K562 (cell line): Measurements from ENCODE around the gene ETV3L. TPM values are rescaled to one million over a fixed set of nuclear protein-coding genes. Genes with fewer than 3 reads are reported as not detected.

ENCODE experiments used
- DNMT1 ChIP-seq: fragments of 450-650 bp; IDR thresholded peaks from 2 replicates; pipeline ENCODE4 v1.6.1; 2016; ENCODE audit warnings: antibody characterized with exemption, mild to moderate bottlenecking
- FOXK2 ChIP-seq, 2 experiments: fragments of 450-650 bp; IDR thresholded peaks in 1 of 2; conservative IDR thresholded peaks in 1 of 2; 2 replicates each; pipeline ENCODE4 v1.6.1; 2016; ENCODE audit warnings: low read depth in 2 of 2, mild to moderate bottlenecking in 1 of 2
- PATZ1 ChIP-seq: fragments of 250-450 bp; sonication (Bioruptor Pico); IDR thresholded peaks from 2 replicates; pipeline ENCODE4 v1.5.0; 2020; ENCODE audit warnings: mild to moderate bottlenecking, borderline replicate concordance
- SUPT5H ChIP-seq: fragments of 450-650 bp; IDR thresholded peaks from 2 replicates; pipeline ENCODE4 v1.6.1; 2016
- ZNF280A ChIP-seq: fragments of 450-650 bp; IDR thresholded peaks from 2 replicates; pipeline ENCODE4 v1.6.1; 2018; ENCODE audit warnings: mild to moderate bottlenecking, low read depth; ENCODE audit not compliant: partially characterized antibody
- ZNF511 ChIP-seq: sonication (generic); formaldehyde crosslinking; IDR thresholded peaks from 2 replicates; pipeline ENCODE4 v1.8.0; 2022; ENCODE audit warnings: mild to moderate bottlenecking, missing genetic modification reagents
- ZNF586 ChIP-seq: fragments of 450-650 bp; formaldehyde crosslinking; conservative IDR thresholded peaks from 2 replicates; pipeline ENCODE4 v1.4.0; 2020; ENCODE audit warnings: mild to moderate bottlenecking, moderate library complexity
- ZNF75A ChIP-seq: fragments of 450-650 bp; formaldehyde crosslinking; IDR thresholded peaks from 2 replicates; pipeline ENCODE4 v1.4.0; 2020; ENCODE audit warnings: mild to moderate bottlenecking
- polyA plus RNA-seq, 8 experiments: library from polyadenylated mRNA; depleted of rRNA in 4 of 8; stranded (reverse) in 5 of 8; unstranded in 3 of 8; fragments of >200 nt; fragmentation: Nextera tagmentation in 2 of 8; fragmentation: Illumina TruSeq in 1 of 8; extraction: Ambion mirVana in 2 of 8; extraction: Trizol in 1 of 8; gene quantifications; 2 replicates each; pipeline versions ENCODE4 v1.2.1 to v1.2.3, GENCODE V29; 2011 to 2014; ENCODE audit warnings: inconsistent platforms in 1 of 8, missing spikeins in 1 of 8
- total RNA-seq, 7 experiments: library from RNA; depleted of rRNA in 6 of 7; stranded (reverse); fragments of >200 nt in 6 of 7; fragmentation: Illumina TruSeq in 2 of 7; extraction: Trizol in 2 of 7; gene quantifications; 2 replicates each; pipeline versions ENCODE4 v1.2.1 to v1.2.3, GENCODE V29; 2011 to 2021; ENCODE audit warnings: low replicate concordance in 1 of 7
- TF ChIP-seq, protein P1 (sequence below), 2 experiments: fragments of 450-650 bp; formaldehyde crosslinking in 1 of 2; IDR thresholded peaks; 2 replicates each; pipeline versions ENCODE4 v1.4.0 to v1.6.1; 2014 to 2020; ENCODE audit warnings: mild to moderate bottlenecking in 2 of 2, borderline replicate concordance in 1 of 2, low read depth in 1 of 2
- TF ChIP-seq, protein P2 (sequence below): fragments of 450-650 bp; IDR thresholded peaks from 2 replicates; pipeline ENCODE4 v1.7.1; 2018; ENCODE audit warnings: mild to moderate bottlenecking, low read depth; ENCODE audit not compliant: partially characterized antibody

ETV3L gene
- total and polyA plus RNA-seq, 9 of the 15 experiments (the other 6 are each of a cell fraction or from before 2014, with no cell fraction given): not detected

- TF ChIP-seq ZNF511 (CRISPR knock-in tag) (no peak), ZNF280A (no peak), SUPT5H (no peak), PATZ1 (no peak), ZNF75A (no peak), DNMT1 (no peak), ZNF586 (no peak), FOXK2 (conservative IDR thresholded peaks at IDR 0.05 in 1 of 2, IDR thresholded peaks at IDR 0.05 in 1 of 2; ENCODE audit: low read depth in 2 of 2) (peak; percentile 59 to 78)
- TF ChIP-seq, protein P1, sequence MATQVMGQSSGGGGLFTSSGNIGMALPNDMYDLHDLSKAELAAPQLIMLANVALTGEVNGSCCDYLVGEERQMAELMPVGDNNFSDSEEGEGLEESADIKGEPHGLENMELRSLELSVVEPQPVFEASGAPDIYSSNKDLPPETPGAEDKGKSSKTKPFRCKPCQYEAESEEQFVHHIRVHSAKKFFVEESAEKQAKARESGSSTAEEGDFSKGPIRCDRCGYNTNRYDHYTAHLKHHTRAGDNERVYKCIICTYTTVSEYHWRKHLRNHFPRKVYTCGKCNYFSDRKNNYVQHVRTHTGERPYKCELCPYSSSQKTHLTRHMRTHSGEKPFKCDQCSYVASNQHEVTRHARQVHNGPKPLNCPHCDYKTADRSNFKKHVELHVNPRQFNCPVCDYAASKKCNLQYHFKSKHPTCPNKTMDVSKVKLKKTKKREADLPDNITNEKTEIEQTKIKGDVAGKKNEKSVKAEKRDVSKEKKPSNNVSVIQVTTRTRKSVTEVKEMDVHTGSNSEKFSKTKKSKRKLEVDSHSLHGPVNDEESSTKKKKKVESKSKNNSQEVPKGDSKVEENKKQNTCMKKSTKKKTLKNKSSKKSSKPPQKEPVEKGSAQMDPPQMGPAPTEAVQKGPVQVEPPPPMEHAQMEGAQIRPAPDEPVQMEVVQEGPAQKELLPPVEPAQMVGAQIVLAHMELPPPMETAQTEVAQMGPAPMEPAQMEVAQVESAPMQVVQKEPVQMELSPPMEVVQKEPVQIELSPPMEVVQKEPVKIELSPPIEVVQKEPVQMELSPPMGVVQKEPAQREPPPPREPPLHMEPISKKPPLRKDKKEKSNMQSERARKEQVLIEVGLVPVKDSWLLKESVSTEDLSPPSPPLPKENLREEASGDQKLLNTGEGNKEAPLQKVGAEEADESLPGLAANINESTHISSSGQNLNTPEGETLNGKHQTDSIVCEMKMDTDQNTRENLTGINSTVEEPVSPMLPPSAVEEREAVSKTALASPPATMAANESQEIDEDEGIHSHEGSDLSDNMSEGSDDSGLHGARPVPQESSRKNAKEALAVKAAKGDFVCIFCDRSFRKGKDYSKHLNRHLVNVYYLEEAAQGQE (IDR thresholded peaks at IDR 0.05; ENCODE audit: borderline replicate concordance): no peak
- TF ChIP-seq, protein P1 (CRISPR knock-in tag; IDR thresholded peaks at IDR 0.05; ENCODE audit: low read depth): no peak
- TF ChIP-seq, protein P2, sequence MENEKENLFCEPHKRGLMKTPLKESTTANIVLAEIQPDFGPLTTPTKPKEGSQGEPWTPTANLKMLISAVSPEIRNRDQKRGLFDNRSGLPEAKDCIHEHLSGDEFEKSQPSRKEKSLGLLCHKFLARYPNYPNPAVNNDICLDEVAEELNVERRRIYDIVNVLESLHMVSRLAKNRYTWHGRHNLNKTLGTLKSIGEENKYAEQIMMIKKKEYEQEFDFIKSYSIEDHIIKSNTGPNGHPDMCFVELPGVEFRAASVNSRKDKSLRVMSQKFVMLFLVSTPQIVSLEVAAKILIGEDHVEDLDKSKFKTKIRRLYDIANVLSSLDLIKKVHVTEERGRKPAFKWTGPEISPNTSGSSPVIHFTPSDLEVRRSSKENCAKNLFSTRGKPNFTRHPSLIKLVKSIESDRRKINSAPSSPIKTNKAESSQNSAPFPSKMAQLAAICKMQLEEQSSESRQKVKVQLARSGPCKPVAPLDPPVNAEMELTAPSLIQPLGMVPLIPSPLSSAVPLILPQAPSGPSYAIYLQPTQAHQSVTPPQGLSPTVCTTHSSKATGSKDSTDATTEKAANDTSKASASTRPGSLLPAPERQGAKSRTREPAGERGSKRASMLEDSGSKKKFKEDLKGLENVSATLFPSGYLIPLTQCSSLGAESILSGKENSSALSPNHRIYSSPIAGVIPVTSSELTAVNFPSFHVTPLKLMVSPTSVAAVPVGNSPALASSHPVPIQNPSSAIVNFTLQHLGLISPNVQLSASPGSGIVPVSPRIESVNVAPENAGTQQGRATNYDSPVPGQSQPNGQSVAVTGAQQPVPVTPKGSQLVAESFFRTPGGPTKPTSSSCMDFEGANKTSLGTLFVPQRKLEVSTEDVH: no peak
Measured at GRCh38 chr1:157137408-157138219, 38.0 kb upstream of the ETV3L start (continued).
